ENCODE data around the gene BTN2A1.
"Not testable (repeated sequence)": the region's sequence is repeated elsewhere in the genome, so short reads cannot be mapped to it uniquely, and the experiment has no call there.

Gene BTN2A1

GRCh38 chr6:26433680-26434079 lies 24.1 kb upstream of the BTN2A1 start:
- DNase-seq: not testable (repeated sequence)

DNA sequence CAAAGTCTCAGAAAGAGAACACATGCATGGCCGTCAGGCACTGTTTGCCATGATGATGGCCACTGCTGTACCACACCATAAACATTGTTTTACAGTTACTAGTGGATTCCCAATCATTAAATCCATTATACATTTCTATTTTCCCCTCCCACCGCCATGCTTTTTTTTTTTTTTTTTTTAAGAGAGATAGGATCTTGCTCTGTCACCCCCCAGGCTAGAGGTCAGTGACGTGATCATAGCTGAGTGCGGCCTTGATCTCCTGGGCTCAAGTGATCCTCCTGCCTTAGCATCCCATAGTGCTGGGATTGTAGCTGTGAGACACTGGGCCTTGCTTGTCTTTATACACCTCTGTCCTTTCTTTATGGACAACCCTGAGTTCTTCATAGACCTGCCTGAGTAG lies 21.7 kb upstream of the BTN2A1 start:
- DNase-seq: no peak

- no peak for DNase-seq
Measured at GRCh38 chr6:26437550-26437949, 20.2 kb upstream of the BTN2A1 start.

DNA sequence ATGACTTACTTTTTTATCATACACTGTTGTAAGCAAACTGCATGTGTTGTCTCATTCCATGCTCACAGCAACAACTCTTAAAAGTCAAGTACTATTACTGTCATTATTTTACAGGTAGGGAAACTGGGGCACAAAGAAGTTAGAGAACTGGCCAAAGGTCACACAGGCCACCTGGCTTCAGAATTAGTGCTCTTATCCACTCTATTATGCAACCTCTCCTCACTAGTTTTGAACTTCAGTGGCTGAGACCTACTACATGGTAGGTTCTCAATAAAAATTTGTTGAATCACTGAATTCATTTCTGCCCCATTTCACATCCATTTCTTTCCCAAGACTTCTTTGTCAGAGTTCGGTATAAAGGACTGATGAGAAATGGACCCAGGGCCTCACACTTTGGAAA lies 19.8 kb upstream of the BTN2A1 start:
- no peak for DNase-seq

DNA sequence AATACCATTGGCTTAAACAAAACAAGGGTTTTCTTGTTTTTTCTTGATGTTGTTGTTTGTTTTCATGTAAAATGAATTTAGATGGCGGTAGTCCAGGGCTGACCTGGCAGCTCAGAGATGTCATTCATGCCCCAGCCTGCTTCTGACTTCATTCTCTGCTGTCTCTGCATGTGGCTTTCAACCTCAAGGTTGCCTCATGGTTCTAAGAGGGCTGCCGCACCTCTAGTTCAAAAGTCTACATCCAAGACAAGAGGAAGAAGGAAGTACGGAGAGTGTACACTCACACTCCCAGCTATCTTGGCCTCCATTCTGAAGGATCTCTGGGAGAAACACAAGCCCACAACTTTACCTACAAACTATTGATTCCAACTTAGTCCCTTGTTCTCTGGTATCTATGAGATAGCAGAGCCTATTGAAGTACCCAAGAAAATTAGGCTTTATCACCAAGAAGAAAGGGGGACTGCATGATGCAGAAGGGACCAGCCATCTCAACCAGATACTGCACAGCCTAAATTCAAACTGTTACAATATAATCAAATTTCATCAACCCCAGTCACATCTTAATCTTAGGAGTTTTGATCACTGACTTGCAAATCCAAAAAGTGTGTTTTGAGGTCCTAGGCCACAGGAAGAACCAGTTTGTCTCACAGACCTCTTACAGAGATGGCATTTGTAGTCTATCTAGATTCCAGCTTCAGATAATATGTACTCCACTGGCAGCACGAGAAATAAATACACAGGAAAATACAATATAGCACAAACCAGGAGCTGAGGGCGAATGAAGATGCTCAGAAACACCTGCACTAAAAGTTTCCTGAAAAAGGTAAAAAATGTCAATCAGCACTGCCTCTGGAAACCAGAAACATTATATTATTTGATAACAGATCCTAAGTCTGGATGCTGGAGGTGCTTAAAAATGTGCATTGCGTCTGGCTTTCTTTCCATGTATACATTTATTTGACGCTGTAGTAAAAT lies 18.3 kb upstream of the BTN2A1 start:
- no peak for DNase-seq

DNA sequence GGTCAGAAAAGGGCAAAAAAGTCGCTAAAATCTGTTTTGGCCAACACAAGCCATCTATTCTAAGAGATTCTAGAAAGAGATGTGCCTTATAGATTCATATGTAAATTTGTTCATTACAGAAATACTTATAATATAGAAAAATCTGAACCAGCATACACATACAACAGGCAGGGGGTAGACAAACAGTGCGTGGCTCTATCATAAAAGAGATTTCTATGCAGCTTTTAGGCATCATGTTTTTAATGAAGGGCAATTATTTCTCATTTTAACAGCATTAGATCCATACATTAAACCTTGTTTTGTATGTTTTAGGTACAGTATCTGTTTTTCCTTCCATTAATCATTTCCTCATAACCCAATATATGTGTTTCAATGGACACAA lies 16.8 kb upstream of the BTN2A1 start:
- DNase-seq: no peak

DNA sequence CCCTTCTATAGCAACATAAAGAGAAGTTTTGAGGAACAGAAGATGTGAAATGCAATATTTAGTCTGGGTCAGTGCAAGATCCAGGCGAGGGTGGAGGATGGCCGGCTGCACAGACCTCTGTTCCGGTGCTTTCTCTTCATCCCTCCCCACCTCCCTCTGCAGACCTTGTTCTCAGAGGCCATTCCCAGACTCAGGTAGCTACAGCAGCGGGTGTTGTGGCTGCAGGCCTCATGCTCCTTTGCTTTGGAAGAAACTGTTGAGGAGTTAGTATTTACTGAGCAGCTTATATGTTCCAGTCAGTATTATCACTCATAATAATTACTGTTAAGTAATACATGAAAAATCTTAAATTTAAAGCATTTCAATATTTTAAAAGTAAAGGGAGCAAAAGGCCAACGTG lies 15.8 kb upstream of the BTN2A1 start:
- DNase-seq: no peak

DNA sequence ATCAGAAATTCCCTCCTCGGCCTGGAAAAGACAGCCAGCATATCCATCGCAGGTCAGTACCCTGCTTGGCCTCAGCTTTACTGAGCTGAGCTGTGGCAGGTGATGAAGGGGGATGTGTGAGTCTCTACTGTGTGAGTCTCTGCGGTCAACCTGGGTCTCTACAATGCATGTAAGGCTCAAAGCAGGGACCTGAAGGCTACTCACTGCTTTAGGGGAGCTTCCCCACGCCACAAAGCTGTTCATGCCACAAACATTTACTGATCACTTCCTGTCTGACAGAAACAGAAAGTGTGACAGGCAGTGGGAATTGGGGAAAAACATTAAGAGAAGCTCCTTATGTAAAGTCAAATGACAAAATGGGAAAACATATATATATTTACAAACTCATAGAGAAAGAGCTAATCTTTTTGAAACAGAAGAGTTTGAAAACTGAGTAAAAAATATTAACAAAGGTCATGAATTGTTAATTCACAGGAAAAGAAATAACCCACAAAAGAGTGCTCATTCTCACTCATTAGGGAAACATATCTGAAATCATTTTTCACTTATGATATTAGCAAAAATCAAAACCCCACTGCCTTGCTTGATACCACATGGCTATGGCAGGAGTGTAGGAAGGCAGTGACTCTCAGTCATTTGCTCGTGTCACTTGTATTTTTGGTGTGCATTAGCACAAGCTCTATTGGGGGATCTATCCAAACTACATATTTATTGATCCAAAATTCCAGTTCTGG lies 11.7 kb upstream of the BTN2A1 start:
- no peak for DNase-seq

DNA sequence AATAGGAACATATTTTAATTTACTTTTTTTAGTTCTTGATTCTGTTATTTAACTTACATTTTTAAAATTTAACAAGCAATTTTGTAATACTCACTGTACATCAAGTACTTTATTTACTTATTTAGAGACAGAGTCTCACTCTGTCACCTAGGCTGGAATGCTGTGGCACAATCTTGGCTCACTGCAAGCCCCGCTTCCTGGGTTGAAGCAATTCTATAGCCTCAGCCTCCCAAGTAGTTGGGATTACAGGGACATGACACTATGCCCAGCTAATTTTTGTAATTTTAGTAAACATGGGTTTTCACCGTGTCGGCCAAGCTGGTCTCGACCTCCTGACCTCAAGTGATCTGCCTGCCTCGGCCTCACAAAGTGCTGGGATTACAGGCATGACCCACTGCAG lies 10.5 kb upstream of the BTN2A1 start:
- DNase-seq: no peak

GRCh38 chr6:26450240-26450639 lies 7.5 kb upstream of the BTN2A1 start:
- no peak for DNase-seq

DNA sequence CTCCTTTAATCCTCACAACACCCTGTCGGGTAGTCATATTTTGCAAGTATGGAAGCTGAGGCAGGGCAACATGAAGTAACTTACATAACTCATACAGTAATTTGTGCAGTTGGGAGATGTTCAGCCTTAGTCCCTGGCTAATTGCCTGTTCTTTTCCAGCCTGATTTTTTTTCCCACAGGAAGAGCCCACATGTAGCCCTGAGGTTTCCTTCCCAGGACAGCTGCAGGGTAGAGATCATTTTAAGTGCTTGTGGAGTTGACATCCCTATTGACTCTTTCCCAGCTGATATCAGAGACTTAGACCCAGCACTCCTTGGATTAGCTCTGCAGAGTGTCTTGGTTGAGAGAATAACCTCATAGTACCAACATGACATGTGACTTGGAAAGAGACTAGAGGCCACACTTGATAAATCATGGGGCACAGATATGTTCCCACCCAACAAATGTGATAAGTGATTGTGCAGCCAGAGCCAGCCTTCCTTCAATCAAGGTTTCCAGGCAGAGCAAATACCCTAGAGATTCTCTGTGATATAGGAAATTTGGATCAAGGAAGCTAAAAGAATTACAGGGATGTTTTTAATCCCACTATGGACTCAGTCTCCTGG lies 5.0 kb upstream of the BTN2A1 start:
- DNase-seq: no peak

DNA sequence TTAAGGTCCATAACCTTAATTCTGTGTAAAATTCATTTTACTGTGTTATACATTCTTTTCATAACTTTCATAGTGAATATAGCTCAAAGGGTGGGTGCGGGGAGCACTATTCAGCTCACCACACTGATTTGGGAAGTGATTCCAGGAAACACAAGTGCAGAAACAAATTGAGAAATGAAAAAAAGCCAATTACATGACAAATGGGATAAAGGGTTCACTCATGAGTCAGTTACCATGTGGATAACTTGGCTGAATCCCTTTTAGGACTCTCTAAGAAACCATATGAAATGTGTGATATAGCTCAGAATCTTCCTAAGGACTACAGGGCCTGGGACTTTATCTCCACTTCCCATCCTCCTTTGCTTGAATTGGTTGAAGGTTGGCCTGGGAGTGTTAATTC lies 3.1 kb upstream of the BTN2A1 start:
- DNase-seq: no peak

DNA sequence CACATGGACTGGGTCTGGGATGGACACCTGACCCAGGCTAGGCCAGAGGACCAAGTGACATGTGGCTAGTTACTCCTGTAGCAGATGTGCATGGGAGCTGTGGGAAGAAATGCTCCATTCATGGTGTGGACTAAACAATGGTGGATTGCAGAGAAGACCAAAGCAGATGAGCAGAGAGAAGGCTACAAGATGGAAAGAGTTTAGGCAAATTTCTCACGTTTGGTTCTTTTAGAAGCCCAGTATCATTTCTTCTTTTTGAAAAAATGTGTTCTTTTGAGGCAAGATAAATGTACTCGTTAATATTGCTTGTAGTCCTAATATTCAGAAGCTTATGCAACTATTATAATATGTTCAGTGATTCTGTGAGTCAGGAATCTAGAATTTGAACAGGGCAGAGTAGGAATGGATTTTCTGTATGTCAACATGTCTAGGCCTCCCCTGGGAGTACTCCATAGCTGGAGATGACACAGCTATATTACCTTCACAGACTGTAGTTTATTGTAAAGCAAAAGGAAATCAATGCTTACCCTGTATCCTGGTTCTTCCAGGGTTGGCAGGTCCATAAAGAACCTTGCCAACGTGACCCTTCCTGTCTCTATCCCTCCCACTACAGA lies 2.3 kb upstream of the BTN2A1 start:
- DNase-seq: no peak

DNA sequence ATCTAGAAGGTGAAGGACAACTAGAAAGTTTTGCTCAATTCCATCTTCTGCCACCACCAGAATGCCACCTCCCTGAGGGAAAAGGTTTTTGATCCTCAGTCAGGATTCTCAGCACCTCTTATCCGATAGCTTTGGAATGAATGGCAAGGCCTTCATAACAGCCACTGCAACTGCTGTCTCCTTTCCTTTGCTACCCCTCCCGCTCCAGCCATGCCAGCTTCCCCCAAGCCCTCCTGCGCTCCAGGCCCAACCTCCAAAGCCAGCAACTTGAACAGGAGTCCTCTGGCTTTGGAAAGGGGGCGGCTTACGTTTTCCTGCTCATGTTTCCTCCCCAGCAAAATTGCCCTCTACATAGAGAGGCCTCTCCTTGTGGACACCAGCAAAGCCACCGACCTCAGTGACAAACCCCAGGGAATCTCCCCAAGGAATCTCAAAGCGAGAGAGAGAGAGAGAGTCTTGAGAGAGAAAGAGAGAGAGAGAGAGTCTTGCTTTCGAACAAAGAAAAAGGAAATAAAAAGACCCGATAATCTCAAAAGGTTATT lies 420 bp upstream of the BTN2A1 start:
- peak; percentile 41 for DNase-seq

DNA sequence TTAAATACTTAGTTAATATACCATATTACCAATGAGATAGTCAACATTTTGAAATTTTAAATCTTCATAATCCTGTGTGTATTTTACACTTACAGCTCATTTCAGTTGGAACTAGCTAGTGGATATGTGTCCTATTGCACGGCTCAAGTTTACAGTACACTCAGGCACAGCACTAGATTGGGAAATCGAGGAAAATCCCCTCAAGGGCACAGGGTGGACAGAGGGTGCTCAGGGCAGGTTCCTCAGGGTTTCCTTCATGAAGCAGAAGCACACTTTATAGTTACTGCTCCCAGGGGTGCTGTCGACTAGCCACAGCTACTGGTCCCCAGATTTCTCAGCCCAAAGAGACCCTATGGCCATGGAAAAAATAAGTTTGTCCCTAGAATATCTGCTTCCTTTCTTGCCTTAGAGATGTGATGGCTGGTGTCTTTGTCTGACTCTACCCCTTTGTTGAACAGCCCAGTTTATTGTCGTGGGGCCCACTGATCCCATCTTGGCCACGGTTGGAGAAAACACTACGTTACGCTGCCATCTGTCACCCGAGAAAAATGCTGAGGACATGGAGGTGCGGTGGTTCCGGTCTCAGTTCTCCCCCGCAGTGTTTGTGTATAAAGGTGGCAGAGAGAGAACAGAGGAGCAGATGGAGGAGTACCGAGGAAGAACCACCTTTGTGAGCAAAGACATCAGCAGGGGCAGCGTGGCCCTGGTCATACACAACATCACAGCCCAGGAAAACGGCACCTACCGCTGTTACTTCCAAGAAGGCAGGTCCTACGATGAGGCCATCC lies 1.5 kb downstream of the BTN2A1 start:
- DNase-seq: no peak

DNA sequence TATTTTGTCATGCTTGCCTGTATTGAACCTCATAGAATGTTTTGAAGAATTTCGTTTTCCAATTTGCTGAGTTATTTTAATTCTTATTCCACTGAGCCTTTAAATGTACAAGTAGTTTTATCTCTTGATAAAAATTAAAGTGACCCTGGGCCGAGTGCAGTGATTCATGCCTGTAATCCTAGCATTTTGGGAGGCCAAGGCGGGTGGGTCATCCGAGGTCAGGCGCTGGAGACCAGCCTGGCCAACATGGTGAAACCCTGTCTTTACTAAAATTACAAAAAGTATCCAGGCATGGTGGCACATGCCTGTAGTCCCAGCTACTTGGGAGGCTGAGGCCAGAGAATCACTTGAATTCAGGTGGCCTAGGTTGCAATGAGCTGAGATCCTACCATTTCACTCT lies 3.6 kb downstream of the BTN2A1 start:
- DNase-seq: not testable (repeated sequence)

GRCh38 chr6:26464014-26464413 lies 6.3 kb downstream of the BTN2A1 start:
- no peak for DNase-seq

GRCh38 chr6:26464416-26465131 lies 6.8 kb downstream of the BTN2A1 start:
- DNase-seq: no peak

DNA sequence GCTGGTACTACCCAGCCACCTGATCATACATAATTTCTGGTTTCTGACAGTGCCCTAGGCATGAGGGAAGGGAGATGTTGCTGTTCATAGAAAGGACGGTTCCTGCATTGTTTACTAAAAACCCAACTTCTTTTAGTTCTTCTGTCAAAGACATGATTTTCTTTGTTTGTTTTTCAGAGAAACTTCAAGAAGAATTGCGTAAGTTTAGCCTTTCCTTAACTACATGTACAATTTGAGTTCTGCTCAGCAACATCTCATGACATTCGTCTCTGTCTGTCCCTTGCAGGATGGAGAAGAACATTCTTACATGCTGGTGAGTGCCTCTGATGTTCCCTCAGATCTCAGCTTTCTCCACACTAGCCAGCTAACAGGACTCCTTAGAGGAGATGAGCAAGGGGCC lies 8.0 kb downstream of the BTN2A1 start:
- DNase-seq: no peak

GRCh38 chr6:26468829-26469228 lies 11.1 kb downstream of the BTN2A1 start:
- DNase-seq: no peak

DNA sequence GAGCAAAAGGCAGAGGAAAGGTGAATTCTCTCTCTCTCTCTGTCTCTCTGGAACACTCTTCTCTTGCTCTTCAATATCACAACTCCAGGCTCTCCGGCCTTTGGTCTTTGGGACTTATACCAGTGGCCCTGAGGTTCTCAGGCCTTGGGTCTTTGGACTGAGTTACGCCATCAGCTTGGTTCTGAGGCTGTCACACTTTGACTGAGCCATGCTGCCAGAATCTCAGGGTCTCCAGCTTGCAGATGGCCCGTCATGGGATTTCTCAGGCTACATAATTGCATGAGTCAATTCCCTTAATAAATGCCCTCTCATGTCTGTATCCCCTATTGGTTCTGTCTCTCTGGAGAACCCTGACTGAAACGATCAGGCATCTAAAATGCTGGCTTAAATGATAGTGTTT lies 12.9 kb downstream of the BTN2A1 start:
- DNase-seq: no peak

- no peak for DNase-seq
Measured at GRCh38 chr6:26471970-26472369, 14.2 kb downstream of the BTN2A1 start.

Measured in NCI-H1436 (cell line).